ENCODE measurements around the gene PDXK.

Gene PDXK

DNA sequence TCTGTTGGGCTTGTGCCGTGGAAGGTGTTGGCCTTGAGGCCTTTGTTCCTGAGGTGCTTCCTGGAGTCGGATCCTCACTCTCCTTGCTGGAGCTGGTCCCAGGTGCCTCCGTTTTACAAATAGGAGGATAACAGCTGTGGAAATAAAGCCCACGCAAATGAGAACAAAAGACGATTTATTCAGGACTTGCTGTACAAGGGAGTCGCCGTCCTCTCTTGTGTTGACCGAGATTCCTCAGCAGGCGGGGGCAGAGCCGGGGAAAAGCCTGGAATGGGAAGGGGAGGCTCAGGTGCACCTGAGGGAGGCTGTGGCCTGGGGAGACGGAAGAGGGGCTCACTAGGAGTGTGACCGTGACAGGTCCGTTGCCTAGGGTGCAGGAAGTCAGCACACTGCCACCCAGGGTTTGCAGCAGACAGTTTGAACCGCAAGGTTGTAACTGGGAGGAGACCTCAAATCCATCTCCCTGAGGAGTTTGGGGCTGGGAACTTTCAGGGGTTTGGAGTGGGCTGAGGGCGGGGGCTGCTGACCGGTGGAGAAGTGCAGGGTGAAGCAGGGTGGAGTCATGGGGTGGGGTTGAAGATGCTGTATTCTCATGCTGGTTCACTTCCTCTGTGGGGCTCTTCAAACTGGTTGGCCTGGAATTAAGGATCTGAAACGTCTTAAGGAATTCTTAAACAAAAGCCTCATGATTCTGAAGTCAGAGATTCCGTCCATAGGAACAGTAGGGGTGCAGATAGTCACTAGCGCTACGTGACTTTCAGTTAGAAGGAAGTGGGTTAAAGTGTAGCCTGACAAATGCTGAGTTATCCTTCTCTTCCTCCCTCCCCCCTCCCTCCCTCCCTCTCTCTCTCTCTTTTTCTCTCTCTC is 59.8 kb downstream of the PDXK start:
- in situ Hi-C loops (cut with MboI; ENCODE audit: low sequenced_read_pairs): no loop called here

DNA sequence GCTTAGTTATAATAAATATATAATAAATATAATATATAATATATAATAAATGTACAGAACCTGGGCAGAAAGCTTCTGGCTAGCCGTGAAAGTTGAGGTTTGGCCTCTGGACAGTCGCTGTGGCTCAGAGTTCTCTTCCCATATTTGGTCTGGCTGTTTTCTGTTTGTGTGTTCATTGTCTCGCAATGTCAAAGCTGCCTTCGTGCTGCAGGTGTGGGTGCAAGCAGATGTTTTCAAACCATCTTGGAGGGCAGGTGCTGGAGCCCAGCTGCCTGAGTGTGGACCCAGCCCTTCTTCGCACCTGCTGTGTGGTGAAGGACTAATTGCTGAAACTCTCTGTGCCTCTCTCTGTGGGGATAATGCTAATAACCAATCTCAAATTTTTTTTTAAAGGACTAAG is 60.7 kb downstream of the PDXK start:
- in situ Hi-C loops (cut with MboI; ENCODE audit: low sequenced_read_pairs): no loop called here

DNA sequence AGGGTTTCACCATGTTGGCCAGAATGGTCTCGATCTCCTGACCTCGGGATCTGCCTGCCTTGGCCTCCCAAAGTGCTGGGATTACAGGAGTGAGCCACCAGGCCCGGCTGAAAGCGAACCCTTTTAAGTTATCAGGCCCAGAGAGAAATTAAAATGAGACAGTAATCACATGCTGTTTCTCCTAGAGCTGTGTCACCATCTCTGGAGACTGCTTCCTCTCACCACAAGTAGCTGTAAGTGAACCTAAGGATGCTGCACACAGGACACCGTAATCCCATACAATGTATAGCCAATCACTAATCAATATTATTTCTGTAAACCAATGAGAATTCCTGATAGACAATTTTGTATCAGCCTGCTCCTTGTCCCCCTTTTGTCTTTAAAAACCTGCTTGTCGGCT is 62.9 kb downstream of the PDXK start:
- in situ Hi-C loops (cut with MboI; ENCODE audit: low sequenced_read_pairs): no loop called here

DNA sequence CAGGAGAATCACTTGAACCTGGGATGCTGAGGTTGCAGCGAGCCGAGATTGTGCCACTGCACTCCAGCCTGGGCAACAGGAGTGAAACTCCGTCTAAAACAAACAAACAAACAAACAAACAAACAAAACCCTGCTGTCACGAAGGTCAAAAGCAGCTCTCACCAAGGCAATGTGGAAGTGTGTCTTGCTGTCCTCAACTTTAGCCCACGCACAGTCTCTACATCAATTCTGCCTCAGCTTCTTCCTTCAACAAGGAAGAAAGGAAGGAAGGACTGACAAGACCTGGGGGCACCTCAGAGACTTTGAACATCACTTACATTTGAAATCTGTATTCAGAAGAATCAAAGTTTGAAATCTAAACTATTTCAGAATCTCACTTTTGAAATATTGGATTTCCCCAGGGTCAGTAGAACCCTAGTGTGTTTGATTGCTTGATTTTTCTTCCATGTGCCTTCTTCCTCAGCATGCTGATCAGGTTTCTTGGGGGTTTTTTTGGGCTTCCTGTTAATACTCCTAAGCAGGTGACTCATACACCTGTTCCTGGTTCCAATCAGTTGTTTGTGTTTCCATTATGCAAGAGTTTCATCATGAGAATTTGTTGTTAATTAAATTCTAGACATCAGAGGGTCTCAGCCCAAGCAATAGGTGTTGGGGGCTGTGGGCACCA is 63.6 kb downstream of the PDXK start:
- in situ Hi-C loops (cut with MboI; ENCODE audit: low sequenced_read_pairs): no loop called here

DNA sequence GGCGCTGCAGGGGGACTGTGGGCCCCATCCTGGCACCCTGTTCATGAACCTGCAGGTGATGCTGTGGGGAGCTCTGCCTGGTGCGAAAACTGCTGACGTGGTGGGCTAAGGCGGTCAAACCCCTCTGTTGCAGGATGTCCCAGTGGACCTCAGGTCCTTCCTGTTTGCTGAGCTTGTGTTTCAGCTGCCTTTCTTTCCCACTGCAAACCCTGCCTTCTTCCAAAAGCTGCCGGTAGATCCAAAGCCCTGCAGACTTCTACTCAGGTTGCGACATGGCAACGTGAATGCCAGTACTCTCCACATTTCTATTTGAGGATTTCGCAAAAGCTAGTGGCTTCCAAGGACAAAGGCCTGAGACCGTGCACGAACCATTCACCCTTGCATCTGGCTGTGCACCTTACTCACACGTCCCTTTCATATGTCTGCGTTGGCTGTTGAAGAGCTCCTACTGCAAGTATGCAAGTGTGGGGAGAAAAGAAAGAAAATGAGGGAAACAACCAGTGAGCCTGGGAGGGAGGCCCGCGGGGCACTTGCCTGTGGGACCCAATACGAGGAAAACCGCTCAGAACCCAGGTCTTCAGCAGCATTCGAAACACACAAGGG is 64.3 kb downstream of the PDXK start:
- in situ Hi-C loops (cut with MboI; ENCODE audit: low sequenced_read_pairs): no loop called here

DNA sequence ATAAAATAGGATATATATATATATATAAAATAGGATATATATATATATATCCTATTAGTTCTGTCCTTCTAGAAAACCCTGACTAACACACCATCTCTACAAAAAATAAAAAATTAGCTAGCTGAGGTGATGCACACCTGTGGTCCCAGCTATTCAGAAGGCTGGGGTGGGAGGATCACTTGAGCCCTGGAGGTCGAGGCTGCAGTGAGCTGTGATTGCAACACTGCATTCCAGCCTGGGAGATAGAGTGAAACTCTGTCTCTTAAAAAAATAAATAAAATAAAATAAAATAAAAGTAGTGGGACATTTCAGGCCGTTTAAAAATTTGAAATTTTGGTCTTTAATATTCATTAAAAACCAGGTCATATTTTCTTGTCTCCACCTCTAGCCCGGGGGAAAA is 66.2 kb downstream of the PDXK start:
- in situ Hi-C loops (cut with MboI; ENCODE audit: low sequenced_read_pairs): no loop called here

DNA sequence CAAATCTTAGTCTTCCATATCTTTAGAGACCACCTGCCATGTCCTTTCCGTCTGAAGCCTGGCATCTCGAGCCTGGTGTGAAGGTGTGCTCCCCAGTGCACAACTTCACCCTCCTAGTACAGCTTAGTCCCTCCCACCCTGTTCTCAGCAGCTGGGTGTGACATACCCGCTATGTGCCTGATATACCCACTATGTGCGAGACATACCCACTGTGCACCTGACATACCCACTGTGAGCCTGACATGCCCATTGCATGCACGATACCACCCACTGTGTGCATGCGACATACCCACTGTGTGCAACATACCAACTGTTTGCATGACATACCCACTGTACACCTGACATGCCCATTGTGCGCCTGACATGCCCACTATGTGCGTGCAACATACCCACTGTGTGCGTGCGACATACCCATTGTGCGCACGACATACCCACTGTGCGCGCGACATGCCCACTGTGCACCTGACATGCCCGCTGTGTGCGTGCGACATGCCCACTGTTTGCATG is 67.4 kb downstream of the PDXK start:
- in situ Hi-C loops (cut with MboI; ENCODE audit: low sequenced_read_pairs): no loop called here

DNA sequence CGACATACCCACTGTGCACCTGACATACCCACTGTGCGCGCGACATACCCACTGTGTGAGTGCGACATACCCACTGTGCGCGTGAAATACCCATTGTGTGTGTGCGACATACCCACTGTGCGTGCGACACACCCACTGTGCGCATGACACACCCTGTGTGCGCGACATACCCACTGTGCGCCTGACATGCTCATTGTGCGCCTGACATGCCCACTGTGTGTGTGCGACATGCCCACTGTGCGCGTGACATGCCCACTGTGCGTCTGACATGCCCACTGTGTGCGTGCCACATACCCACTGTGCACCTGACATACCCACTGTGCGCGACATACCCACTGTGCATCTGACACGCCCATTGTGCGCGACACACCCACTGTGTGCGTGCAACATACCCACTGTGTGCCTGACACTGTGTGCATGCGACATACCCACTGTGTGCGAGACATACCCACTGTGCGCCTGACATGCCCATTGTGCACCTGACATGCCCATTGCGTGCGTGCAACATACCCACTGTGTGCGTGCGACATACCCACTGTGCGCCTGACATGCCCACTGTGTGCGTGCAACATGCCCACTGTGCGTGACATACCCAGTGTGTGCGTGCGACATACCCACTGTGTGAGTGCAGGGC is 68.0 kb downstream of the PDXK start:
- in situ Hi-C loops (cut with MboI; ENCODE audit: low sequenced_read_pairs): no loop called here

DNA sequence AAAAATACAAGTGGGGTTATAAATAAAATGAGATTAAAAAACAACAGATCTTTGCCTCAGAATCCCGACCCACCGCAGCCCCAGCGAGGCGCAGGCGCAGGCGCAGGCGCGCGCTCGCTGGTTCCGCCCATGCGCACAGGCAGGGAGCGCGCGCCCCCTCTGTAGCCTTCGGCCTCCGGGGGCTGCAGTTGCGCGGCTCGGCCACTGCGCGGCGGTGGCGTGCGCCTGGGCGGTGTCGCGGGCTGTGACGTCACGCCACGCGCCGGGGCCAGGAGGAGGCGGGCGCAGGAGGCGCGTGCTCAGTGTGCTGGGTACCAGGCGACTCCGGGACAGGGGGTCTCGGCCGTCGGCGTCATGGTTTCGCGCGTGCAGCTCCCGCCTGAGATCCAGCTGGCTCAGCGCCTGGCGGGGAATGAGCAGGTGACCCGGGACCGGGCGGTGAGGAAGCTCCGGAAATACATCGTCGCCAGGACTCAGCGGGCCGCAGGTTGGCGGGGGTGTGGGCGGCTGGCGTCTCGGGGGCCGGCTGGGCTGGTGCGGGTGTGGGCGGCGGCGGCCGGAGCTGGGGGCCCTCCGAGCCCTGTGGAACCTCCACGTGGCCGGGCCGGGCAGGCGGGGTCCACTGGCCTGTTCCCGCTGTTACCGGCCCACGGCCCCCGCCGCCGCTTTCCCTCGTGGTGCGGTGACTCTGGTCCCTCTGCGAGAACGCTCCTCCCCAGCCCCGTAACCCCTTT is 70.5 kb downstream of the PDXK start, which contains the start of gene RRP1:
Gene RRP1, plus strand, starts transcription at position 302 of the 734 bp plus-strand sequence. Its CDS starts 53 bp downstream, at position 355.
- in situ Hi-C loops (cut with MboI; ENCODE audit: low sequenced_read_pairs): no loop called here

DNA sequence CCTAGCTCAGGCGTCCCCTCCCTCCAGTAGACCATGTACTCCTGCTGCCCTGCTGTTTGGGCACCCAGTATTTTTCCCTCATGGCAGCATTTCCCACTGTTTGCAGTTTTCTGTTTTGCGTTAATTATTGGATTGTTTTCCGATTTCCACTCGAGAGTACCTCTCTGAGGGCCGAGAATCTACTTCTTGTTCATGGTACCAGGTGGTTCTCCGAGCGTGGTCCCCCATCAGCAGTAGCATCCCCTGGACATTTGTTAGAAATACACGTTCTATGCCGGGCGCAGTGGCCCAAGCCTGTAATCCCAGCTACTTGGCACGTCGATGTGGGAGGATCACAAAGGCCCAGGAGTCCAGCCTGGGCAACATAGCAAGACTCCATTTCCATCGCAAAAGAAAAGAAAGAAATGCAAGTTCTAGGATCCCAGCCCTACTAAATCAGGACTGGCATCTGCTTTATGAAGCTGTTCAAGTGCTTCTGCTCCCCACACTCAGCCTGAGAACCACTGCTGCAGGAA is 71.1 kb downstream of the PDXK start:
- in situ Hi-C loops (cut with MboI; ENCODE audit: low sequenced_read_pairs): no loop called here

DNA sequence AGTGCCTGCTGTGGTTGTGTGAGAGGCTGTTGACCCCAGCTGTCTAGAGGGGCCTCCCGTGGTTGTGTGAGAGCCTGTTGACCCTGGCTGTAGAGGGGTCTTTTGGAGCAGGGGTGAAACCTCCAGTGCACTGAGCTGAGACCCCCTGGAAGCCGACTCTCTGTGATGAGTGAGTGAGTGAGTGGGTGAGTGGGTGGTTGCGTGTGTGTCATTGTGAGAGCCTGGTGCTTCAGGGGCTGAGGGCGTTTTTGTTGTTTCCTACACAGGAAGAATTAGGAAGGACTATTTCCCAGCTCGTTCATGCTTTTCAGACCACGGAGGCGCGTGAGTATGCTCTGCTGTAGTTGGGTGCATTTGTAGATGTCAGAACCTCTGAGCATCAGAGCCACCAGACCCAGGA is 73.5 kb downstream of the PDXK start:
- in situ Hi-C loops (cut with MboI; ENCODE audit: low sequenced_read_pairs): no loop called here

DNA sequence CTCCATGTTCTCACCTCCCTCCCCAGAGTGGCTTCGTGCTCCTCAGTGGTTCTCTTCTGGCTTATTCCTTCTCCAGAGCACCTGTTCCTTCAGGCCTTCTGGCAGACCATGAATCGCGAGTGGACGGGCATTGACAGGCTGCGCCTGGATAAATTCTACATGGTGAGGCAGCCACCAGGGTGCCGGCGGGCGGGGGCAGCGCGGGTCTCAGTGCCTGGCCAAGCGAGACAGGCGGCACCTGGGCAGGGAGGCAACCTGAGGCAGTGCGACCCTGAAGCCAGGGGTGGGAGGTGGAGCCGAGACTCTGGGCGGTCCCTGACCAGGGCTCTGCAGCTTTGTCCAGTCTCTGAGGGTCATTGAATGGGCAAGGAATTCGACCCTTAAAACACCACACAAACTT is 74.3 kb downstream of the PDXK start:
- in situ Hi-C loops (cut with MboI; ENCODE audit: low sequenced_read_pairs): no loop called here

DNA sequence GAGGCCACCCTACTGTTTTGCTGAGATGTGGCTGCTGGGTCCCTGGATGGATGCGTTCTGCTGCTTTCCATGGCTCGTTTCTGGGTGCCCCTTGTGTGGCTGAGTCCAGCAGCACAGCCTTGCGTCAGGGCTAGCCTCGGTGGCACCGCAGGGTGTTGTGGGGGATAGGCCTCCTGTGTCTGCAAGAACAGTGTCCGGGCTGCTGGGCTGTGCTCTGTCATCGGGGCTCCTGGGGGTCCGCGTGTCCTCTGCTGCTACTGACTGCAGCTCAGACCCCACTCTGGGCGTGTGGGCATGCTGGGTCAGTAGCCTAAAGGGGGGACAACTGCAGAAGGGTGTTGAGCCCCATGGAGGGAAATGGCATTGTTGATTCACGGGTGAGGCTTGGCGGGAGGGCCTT is 75.4 kb downstream of the PDXK start:
- in situ Hi-C loops (cut with MboI; ENCODE audit: low sequenced_read_pairs): no loop called here

DNA sequence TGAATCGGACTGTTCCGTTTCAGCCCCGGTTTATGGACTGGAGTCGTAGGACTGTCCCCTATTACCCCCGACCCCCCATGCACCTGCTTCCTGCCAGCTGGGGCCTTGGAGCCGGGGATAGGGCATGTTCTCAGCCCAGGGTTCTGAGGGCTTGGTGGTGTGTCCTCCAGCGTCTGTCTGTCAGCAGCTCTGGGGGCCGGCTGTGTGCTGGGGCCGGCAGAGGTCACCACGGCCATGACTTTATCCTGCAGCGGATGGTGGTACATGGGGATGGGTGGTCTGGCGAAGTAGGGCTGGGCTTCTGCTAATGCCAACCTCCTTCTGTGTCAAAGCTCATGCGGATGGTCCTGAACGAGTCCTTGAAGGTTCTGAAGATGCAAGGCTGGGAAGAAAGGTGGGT is 75.9 kb downstream of the PDXK start:
- in situ Hi-C loops (cut with MboI; ENCODE audit: low sequenced_read_pairs): no loop called here

DNA sequence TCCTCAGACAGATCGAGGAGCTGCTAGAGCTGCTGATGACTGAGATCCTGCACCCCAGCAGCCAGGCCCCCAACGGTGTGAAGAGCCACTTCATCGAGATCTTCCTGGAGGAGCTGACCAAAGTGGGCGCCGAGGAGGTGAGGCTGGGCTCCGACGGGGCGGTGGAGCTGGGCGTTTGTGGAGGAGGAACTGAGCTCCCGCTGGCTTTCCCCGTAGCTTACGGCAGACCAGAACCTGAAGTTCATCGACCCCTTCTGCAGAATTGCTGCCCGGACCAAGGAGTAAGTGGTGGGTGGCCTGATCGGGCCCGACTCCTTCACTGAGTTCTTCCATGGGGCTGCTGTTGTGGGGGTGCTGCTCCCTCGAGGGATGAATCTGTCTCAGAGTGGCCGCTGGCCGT is 78.5 kb downstream of the PDXK start:
- in situ Hi-C loops (cut with MboI; ENCODE audit: low sequenced_read_pairs): no loop called here

DNA sequence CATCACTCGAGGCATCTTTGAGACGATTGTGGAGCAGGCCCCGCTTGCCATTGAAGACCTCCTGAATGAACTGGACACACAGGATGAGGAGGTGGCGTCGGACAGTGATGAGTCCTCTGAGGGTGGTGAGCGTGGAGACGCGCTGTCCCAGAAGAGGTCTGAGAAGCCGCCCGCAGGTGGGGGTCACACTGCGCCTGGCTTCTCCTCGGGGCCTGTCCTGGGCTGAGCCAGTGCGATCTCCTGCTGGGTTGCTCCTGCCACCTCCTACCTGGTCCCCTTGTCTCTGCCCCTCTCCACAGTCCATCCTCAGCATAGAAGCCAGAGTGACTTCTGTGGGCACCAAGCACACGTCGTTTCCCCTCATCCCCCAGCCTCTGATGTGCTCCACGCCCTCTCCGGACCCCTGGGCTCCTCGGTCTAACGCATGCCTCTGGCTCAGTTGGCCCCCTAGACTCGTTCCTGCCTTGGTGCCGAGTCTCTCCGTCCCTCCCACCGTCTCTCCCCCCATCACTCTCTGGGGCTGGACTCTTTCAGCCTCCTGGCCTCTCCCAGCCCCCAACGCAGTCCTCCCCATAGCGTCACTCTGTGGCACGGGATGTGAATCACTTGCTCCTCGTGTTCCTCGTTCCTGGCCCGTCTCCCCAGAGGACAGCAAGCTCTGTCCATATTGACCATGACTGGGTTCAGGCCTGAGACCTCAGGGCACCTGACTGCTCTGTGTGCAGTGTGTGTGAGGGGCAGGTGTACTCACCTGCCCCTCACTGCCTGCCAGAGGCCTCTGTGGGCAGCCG is 79.2 kb downstream of the PDXK start:
- in situ Hi-C loops (cut with MboI; ENCODE audit: low sequenced_read_pairs): no loop called here

DNA sequence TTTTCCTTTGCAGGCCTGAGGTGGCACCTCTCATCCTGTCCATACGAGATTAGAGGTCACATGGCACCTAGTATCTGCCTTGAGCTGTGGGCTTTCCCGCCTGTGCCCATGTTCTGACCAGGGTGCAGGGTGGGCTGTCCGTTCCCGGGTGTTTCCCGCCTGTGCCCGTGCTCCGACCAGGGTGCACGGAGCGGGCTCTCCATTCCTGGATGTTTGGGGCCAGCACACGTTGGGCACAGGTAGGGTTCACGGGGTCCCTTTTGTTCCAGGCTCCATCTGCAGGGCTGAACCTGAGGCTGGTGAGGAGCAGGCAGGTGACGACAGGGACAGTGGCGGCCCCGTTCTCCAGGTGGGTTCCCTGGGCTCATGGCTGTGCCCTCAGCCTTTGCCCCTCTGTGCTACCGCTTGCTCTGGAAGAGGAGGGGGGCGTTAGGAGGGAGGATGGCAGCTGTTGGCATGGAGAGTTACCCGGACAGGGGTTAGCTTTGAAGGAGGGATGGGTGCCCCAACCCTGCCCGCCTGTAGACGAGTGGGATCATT is 80.4 kb downstream of the PDXK start:
- in situ Hi-C loops (cut with MboI; ENCODE audit: low sequenced_read_pairs): no loop called here

DNA sequence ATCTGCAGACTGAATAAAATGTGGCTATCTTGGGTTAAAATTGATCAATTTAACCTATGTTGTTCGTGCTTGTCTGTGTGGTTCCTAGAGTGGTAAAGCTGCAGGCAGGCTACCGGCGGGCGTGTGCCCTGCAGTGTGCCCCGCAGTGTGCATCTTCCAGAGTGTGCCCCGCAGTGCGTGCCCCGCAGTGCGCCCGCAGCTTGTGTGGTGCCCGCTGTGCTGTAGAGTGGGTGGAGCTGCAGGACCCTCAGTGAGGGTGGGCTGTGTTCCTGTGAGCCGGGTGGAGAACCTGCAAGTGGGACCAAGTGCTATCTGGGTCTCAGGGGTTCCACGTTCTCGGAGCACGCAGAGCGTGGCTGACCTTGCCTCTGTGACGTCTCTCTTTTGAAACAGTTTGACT is 81.2 kb downstream of the PDXK start:
- in situ Hi-C loops (cut with MboI; ENCODE audit: low sequenced_read_pairs): loop anchor here (25.0 kb wide), 1 partner anchor 687 kb away; no protein-coding TSS in a partner anchor

DNA sequence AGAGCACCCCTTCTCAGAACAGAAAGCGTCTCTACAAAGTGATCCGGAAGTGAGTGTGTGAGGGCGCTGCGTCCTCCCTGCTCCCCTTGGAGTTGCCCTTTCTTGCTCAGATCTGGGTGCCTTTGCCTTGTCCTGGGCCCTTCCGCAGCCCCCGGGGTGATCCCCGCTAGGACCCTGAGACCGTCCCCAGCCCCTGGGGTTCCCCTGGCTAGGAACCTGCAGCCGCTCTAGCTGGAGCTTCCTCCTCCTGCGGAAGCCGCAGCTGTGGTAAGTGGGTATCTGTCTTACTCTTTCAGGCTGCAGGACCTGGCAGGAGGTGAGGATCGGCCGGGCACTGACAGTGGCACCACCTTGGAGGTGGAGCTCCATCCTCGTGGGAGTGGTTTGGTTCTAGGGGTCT is 81.6 kb downstream of the PDXK start:
- in situ Hi-C loops (cut with MboI; ENCODE audit: low sequenced_read_pairs): loop anchor here (25.0 kb wide), 1 partner anchor 687 kb away; no protein-coding TSS in a partner anchor

All from HL-60/S4 (cell line).